Activated CD8-positive, alpha-beta memory T cell treated with anti-CD3 and anti-CD28 coated beads for 36 hours (primary cell): ENCODE results near the gene MAPK9. TPM values are rescaled to one million over a fixed set of nuclear protein-coding genes. Genes with fewer than 3 reads are reported as not detected.

ENCODE experiments used
- CTCF ChIA-PET: fragments of 350-600 bp; sonication (Branson Sonifier 250); formaldehyde crosslinking; loops from one replicate; lab custom pipeline; 2021; ENCODE audit warnings: antibody characterized with exemption; lab: Charles Lee
- POLR2A ChIA-PET: fragments of 350-600 bp; sonication (Branson Sonifier 250); formaldehyde crosslinking; loops from one replicate; lab custom pipeline; 2021; ENCODE audit warnings: antibody characterized with exemption; lab: Charles Lee
- total RNA-seq, 2 experiments: library from RNA; stranded (reverse); gene quantifications; one replicate each; pipeline ENCODE4 v1.2.3, GENCODE V29; 2021

Gene MAPK9
- total RNA-seq = 10 to 100 TPM; 43.4 to 46.3 TPM

- CTCF ChIA-PET = interaction anchor here (0.6 to 6.0 kb wide), 8 partner anchors 23 to 693 kb away, joined by 3 to 54 read pairs (median 4); no protein-coding TSS in a partner anchor
- POLR2A ChIA-PET = interaction anchor here (0.6 to 1.8 kb wide), 3 partner anchors 22 to 523 kb away, joined by 3 to 6 read pairs (median 3); no protein-coding TSS in a partner anchor
These were observed at the start of gene MAPK9 for GRCh38 chr5:180291943-180292831. Gene MAPK9, minus strand, starts transcription at chr5:180292083. Its CDS starts 11,522 bp downstream, at chr5:180280561.

- CTCF ChIA-PET = interaction anchor here (0.6 kb wide), 1 partner anchor 163 kb away, joined by 4 read pairs; no protein-coding TSS in a partner anchor
- POLR2A ChIA-PET = no interaction called here
These were observed 49.7 kb upstream of the MAPK9 start for GRCh38 chr5:180341595-180341994.

- ChIA-PET CTCF (interaction anchor here (1.0 kb wide), 1 partner anchor 25 kb away, joined by 3 read pairs; no protein-coding TSS in a partner anchor), POLR2A (no interaction called here)
These were observed 49.0 kb upstream of the MAPK9 start for GRCh38 chr5:180340856-180341255.

GRCh38 chr5:180339583-180340183 lies 47.8 kb upstream of the MAPK9 start:
- CTCF ChIA-PET = interaction anchor here (0.7 kb wide), 1 partner anchor 11 kb away, joined by 4 read pairs; no protein-coding TSS in a partner anchor
- POLR2A ChIA-PET = no interaction called here

GRCh38 chr5:180338001-180338707 lies 46.3 kb upstream of the MAPK9 start:
- POLR2A ChIA-PET = no interaction called here
- CTCF ChIA-PET = interaction anchor here (0.6 to 2.5 kb wide), 2 partner anchors 9 to 128 kb away, joined by 3 to 9 read pairs; no protein-coding TSS in a partner anchor

- ChIA-PET POLR2A (no interaction called here), CTCF (interaction anchor here (2.4 to 2.5 kb wide), 2 partner anchors 8 to 21 kb away, joined by 8 to 9 read pairs; no protein-coding TSS in a partner anchor)
These were observed 44.5 kb upstream of the MAPK9 start for GRCh38 chr5:180336234-180337020.

- CTCF ChIA-PET = interaction anchor here (2.4 kb wide), 1 partner anchor 20 kb away, joined by 8 read pairs; no protein-coding TSS in a partner anchor
- POLR2A ChIA-PET = interaction anchor here (0.6 kb wide), 1 partner anchor 384 kb away, joined by 4 read pairs; no protein-coding TSS in a partner anchor
These were observed 43.8 kb upstream of the MAPK9 start for GRCh38 chr5:180335614-180336233.

- ChIA-PET CTCF (interaction anchor here (0.8 to 2.4 kb wide), 3 partner anchors 10 to 41 kb away, joined by 3 to 8 read pairs (median 3); no protein-coding TSS in a partner anchor), POLR2A (interaction anchor here (0.6 kb wide), 1 partner anchor 384 kb away, joined by 4 read pairs; no protein-coding TSS in a partner anchor)
These were observed 43.1 kb upstream of the MAPK9 start for GRCh38 chr5:180334751-180335613.

- CTCF ChIA-PET = interaction anchor here (0.8 to 2.4 kb wide), 3 partner anchors 11 to 40 kb away, joined by 3 to 8 read pairs (median 3); no protein-coding TSS in a partner anchor
- POLR2A ChIA-PET = no interaction called here
These were observed 42.3 kb upstream of the MAPK9 start for GRCh38 chr5:180334176-180334575.

GRCh38 chr5:180333661-180334060 lies 41.8 kb upstream of the MAPK9 start:
- ChIA-PET POLR2A (no interaction called here), CTCF (interaction anchor here (0.8 kb wide), 1 partner anchor 40 kb away, joined by 3 read pairs; no protein-coding TSS in a partner anchor)

GRCh38 chr5:180332861-180333260 lies 41.0 kb upstream of the MAPK9 start:
- CTCF ChIA-PET = no interaction called here

GRCh38 chr5:180332051-180332517 lies 40.2 kb upstream of the MAPK9 start:
- POLR2A ChIA-PET = interaction anchor here (0.6 kb wide), 1 partner anchor 130 kb away, joined by 3 read pairs; no protein-coding TSS in a partner anchor
- CTCF ChIA-PET = interaction anchor here (1.3 kb wide), 1 partner anchor 16 kb away, joined by 3 read pairs; no protein-coding TSS in a partner anchor

More at GRCh38 chr5:180332861-180333260, 41.0 kb upstream of the MAPK9 start:
- POLR2A ChIA-PET = no interaction called here

GRCh38 chr5:180331647-180331950 lies 39.7 kb upstream of the MAPK9 start:
- CTCF ChIA-PET = interaction anchor here (1.3 to 4.0 kb wide), 2 partner anchors 16 to 38 kb away, joined by 3 to 35 read pairs; partner anchors contain the start of gene MAPK9
- POLR2A ChIA-PET = interaction anchor here (0.6 kb wide), 1 partner anchor 129 kb away, joined by 3 read pairs; no protein-coding TSS in a partner anchor

- CTCF ChIA-PET = interaction anchor here (0.7 to 4.0 kb wide), 3 partner anchors 15 to 591 kb away, joined by 3 to 35 read pairs (median 4); partner anchors contain the start of gene MAPK9
- POLR2A ChIA-PET = no interaction called here
These were observed 39.1 kb upstream of the MAPK9 start for GRCh38 chr5:180330810-180331646.

- POLR2A ChIA-PET = no interaction called here
- CTCF ChIA-PET = interaction anchor here (0.7 to 4.0 kb wide), 2 partner anchors 37 to 591 kb away, joined by 4 to 35 read pairs; partner anchors contain the start of gene MAPK9
These were observed 38.4 kb upstream of the MAPK9 start for GRCh38 chr5:180330270-180330648.
